OCI-LY1 (cell line): ENCODE measurements around the gene MIF.

Experiments used
- CTCF ChIP-seq: fragments of 200-600 bp; sonication (generic), shearing (Covaris generic); IDR thresholded peaks from 2 replicates; pipeline ENCODE4 v1.5.1; 2017; ENCODE audit warnings: mild to moderate bottlenecking, antibody characterized with exemption, low read length, moderate library complexity, mixed read lengths
- EZH2 ChIP-seq: fragments of 200-600 bp; sonication (generic), shearing (Covaris generic); IDR thresholded peaks from 2 replicates; pipeline ENCODE4 v1.8.0; 2017; ENCODE audit warnings: borderline replicate concordance, mixed run types, mild to moderate bottlenecking, antibody characterized with exemption, low read length, moderate library complexity, mixed read lengths

GRCh38 chr22:23938328-23939016 lies 44.3 kb downstream of the MIF start:
- TF ChIP-seq CTCF (no peak), EZH2 (no peak)
